HCT116 (cell line): Measurements from ENCODE around the gene FLCN. TPM values are rescaled to one million over a fixed set of nuclear protein-coding genes. Genes with fewer than 3 reads are reported as not detected.

Experiments used
- ATAC-seq: fragments of 200-7000 bp; cut with Tn5 transposase; 2 replicates; pipeline ENCODE4 v1.9.1; 2020; ENCODE audit warnings: mild to moderate bottlenecking, moderate library complexity
- BruUV-seq: library from RNA; stranded (reverse); fragments of 400-500 nt; replicated peaks from 2 replicates; lab custom pipeline; 2021; lab: Mats Ljungman, UMichigan
- CTCF ChIA-PET: fragments of 300-600 bp; sonication (Branson Sonifier 250); formaldehyde crosslinking; loops from one replicate; lab custom pipeline; 2021; ENCODE audit warnings: antibody characterized with exemption; lab: Charles Lee
- POLR2A ChIA-PET: fragments of 300-600, 350-600 bp; sonication (Branson Sonifier 250); formaldehyde crosslinking; loops from one replicate; lab custom pipeline; 2021; ENCODE audit warnings: antibody characterized with exemption; lab: Charles Lee
- RAD21 ChIA-PET, 2 experiments: fragments of 300-600 bp; sonication (Branson Sonifier 250); formaldehyde crosslinking; loops; one replicate each; lab custom pipeline; 2023; ENCODE audit warnings: low total read pairs in 2 of 2; ENCODE audit not compliant: uncharacterized antibody in 2 of 2, unreplicated experiment in 2 of 2, low non-redundant PET in 1 of 2; lab: Charles Lee
- DNase-seq: peaks from one replicate; pipeline ENCODE4 v3.0.0-alpha.2; 2010; ENCODE audit warnings: low read depth, low spot score
- H2AFZ ChIP-seq: fragments of 200-600 bp; shearing (Covaris generic), sonication (generic); 2 replicates; pipeline ENCODE4 v1.6.1; 2017; ENCODE audit warnings: low read depth, mixed run types, mixed read lengths, antibody characterized with exemption, low read length; ENCODE audit not compliant: poor library complexity, severe bottlenecking
- H3K27ac ChIP-seq: 2 replicates; pipeline ENCODE4 v1.5.1; 2012; ENCODE audit warnings: low read depth, low read length
- H3K27me3 ChIP-seq: fragments of 200-600 bp; sonication (generic); 2 replicates; pipeline ENCODE4 v1.6.1; 2016; ENCODE audit warnings: mixed run types, low read length, mixed read lengths; ENCODE audit not compliant: insufficient read depth
- H3K36me3 ChIP-seq, 2 experiments: fragments of 200-500 bp in 1 of 2; fragments of 200-600 bp in 1 of 2; sonication (Bioruptor generic) in 1 of 2; sonication (generic) in 1 of 2; 2 replicates each; pipeline versions ENCODE4 v1.5.1 to v1.6.1; 2014 to 2016; ENCODE audit warnings: low read length in 2 of 2, inconsistent platforms in 1 of 2, mixed read lengths in 1 of 2, mixed run types in 1 of 2; ENCODE audit not compliant: insufficient read depth in 2 of 2, control insufficient read depth in 1 of 2
- H3K4me1 ChIP-seq, 2 experiments: fragments of 200-600 bp in 1 of 2; sonication (generic) in 1 of 2; 2 replicates each; pipeline versions ENCODE4 v1.5.1 to v1.6.1; 2012 to 2017; ENCODE audit warnings: low read length in 2 of 2, inconsistent platforms in 1 of 2, mild to moderate bottlenecking in 1 of 2, mixed read lengths in 1 of 2, mixed run types in 1 of 2, moderate library complexity in 1 of 2; ENCODE audit not compliant: insufficient read depth in 2 of 2, control insufficient read depth in 1 of 2
- H3K4me2 ChIP-seq: fragments of 200-600 bp; sonication (generic); 2 replicates; pipeline ENCODE4 v1.6.1; 2017; ENCODE audit warnings: mixed run types, low read length, mixed read lengths
- H3K4me3 ChIP-seq, 2 experiments: fragments of 200-600 bp in 1 of 2; sonication (generic) in 1 of 2; replicated peaks in 1 of 2; 2 replicates each; pipeline ENCODE4 v1.5.1; 2011 to 2016; ENCODE audit warnings: low read length in 2 of 2, control low read depth in 1 of 2, low read depth in 1 of 2, mild to moderate bottlenecking in 1 of 2, mixed read lengths in 1 of 2, mixed run types in 1 of 2
- H3K79me2 ChIP-seq: fragments of 200-600 bp; sonication (generic); 2 replicates; pipeline ENCODE4 v1.6.1; 2017; ENCODE audit warnings: mild to moderate bottlenecking, mixed run types, low read length, moderate library complexity, mixed read lengths; ENCODE audit not compliant: insufficient read depth
- H3K9ac ChIP-seq: fragments of 200-600 bp; sonication (generic); 2 replicates; pipeline ENCODE4 v1.6.1; 2016; ENCODE audit warnings: low read length, mixed read lengths
- H3K9me2 ChIP-seq: fragments of 200-600 bp; sonication (generic), shearing (Covaris generic); 2 replicates; pipeline ENCODE4 v1.6.1; 2017; ENCODE audit warnings: mixed run types, mild to moderate bottlenecking, moderate library complexity; ENCODE audit not compliant: insufficient read depth
- H3K9me3 ChIP-seq, 2 experiments: fragments of 200-500 bp in 1 of 2; fragments of 200-600 bp in 1 of 2; sonication (Bioruptor generic) in 1 of 2; sonication (generic) in 1 of 2; 2 replicates each; pipeline ENCODE4 v1.6.1; 2014 to 2017; ENCODE audit warnings: low read length in 2 of 2, mixed read lengths in 2 of 2, inconsistent platforms in 1 of 2, low read depth in 1 of 2, mild to moderate bottlenecking in 1 of 2, mixed run types in 1 of 2, moderate library complexity in 1 of 2; ENCODE audit not compliant: control insufficient read depth in 1 of 2, insufficient read depth in 1 of 2
- H4K20me1 ChIP-seq: fragments of 200-600 bp; sonication (generic), shearing (Covaris generic); 2 replicates; pipeline ENCODE4 v1.6.1; 2017; ENCODE audit warnings: mixed run types, mild to moderate bottlenecking, moderate library complexity; ENCODE audit not compliant: insufficient read depth
- EGR1 ChIP-seq: IDR thresholded peaks from 2 replicates; pipeline ENCODE4 v1.6.1; 2012; ENCODE audit warnings: low read depth
- ELF1 ChIP-seq: IDR thresholded peaks from 2 replicates; pipeline ENCODE4 v1.6.1; 2012; ENCODE audit warnings: low read depth, borderline replicate concordance
- FOSL1 ChIP-seq: IDR thresholded peaks from 2 replicates; pipeline ENCODE4 v1.6.1; 2012; ENCODE audit warnings: low read depth
- JUND ChIP-seq: IDR thresholded peaks from 2 replicates; pipeline ENCODE4 v1.6.1; 2012
- POLR2A ChIP-seq: IDR thresholded peaks from 2 replicates; pipeline ENCODE4 v1.7.0; 2011; ENCODE audit warnings: borderline replicate concordance; ENCODE audit not compliant: insufficient read depth, insufficient read length; ENCODE audit errors: extremely low read depth
- REST ChIP-seq: IDR thresholded peaks from 2 replicates; pipeline ENCODE4 v1.6.1; 2012; ENCODE audit warnings: low read depth
- ZBTB33 ChIP-seq: IDR thresholded peaks from 2 replicates; pipeline ENCODE4 v1.6.1; 2011; ENCODE audit warnings: mild to moderate bottlenecking, low read length, moderate library complexity; ENCODE audit not compliant: insufficient replicate concordance; ENCODE audit errors: extremely low read depth
- ZFX ChIP-seq: fragments of 450-650 bp; IDR thresholded peaks from 2 replicates; pipeline ENCODE4 v1.6.1; 2017
- intact Hi-C: fragments of 100-400 bp; cut with micrococcal nuclease; formaldehyde crosslinking; loops from 2 replicates; pipeline ENCODE4 v1.10.0; 2022
- total RNA-seq: library from RNA; stranded (reverse); gene quantifications from one replicate; pipeline ENCODE4 v1.2.1, GENCODE V29; 2021; ENCODE audit not compliant: unreplicated experiment

The FLCN gene
- total RNA-seq, 1 experiment from 2014 or later = 23.7 TPM

- no peak for TF ChIP-seq ZBTB33
- TF ChIP-seq ZFX = no peak
Measured at GRCh38 chr17:17237026-17237799, at the start of gene FLCN (continued).

GRCh38 chr17:17285951-17286350 is 49.0 kb upstream of the FLCN start:
- H3K9me3 ChIP-seq = no peaks in the 10 kb centered on the region
- CTCF ChIA-PET = no interaction called here

More at GRCh38 chr17:17285951-17286350, 49.0 kb upstream of the FLCN start:
- TF ChIP-seq EGR1 (no peak), JUND (no peak), ZBTB33 (no peak), FOSL1 (no peak), ELF1 (no peak), ZFX (no peak), POLR2A (no peak), REST (no peak)
- TF ChIP-seq, all 23 proteins: peak for 0
- intact Hi-C loops = no loop called here
- H3K36me3 ChIP-seq = no peaks in the 10 kb centered on the region
- peaks cover 4 to 7% of the 10 kb centered on the region in 2 experiments; a peak in 3 of 4 replicates for H3K4me1 ChIP-seq
- no peaks in the 10 kb centered on the region for H3K9me2 ChIP-seq
- no peak overlapping the region for H3K27ac ChIP-seq
- H3K4me2 ChIP-seq = no peak overlapping the region
- RAD21 ChIA-PET = no interaction called here
- no peaks in the 10 kb centered on the region for H3K27me3 ChIP-seq
- no peaks in the 10 kb centered on the region for H3K79me2 ChIP-seq
- no peak overlapping the region for H2AFZ ChIP-seq
- no peak for ATAC-seq
- BruUV-seq = no TSS peak
- H3K4me3 ChIP-seq = no peak overlapping the region
- no peak for DNase-seq
- no peaks in the 10 kb centered on the region for H4K20me1 ChIP-seq
- POLR2A ChIA-PET = no interaction called here
- no peak overlapping the region for H3K9ac ChIP-seq
